K562 (cell line): ENCODE results near the gene CCDC82. TPM values are rescaled to one million over a fixed set of nuclear protein-coding genes. Genes with fewer than 3 reads are reported as not detected.

Source experiments
- ATAC-seq: fragments of 200-7000 bp; cut with Tn5 transposase; 3 replicates; pipeline ENCODE4 v1.9.1; 2020; ENCODE audit warnings: moderate library complexity
- BruUV-seq: library from RNA; stranded (reverse); fragments of 400-500 nt; replicated peaks from 2 replicates; lab custom pipeline; 2021; lab: Mats Ljungman, UMichigan
- CTCF ChIA-PET: fragments of 300-600 bp; formaldehyde crosslinking; extraction: SDS; loops from one replicate; lab custom pipeline; 2021; ENCODE audit warnings: low intra/inter-chr PET ratio; lab: Yijun Ruan, JAX
- POLR2A ChIA-PET: fragments of 300-600, 350-650 bp; sonication (Branson Sonifier 250); formaldehyde crosslinking; extraction: SDS; loops from one replicate; lab custom pipeline; 2021; ENCODE audit warnings: antibody characterized with exemption, inconsistent platforms; lab: Yijun Ruan, JAX
- DNase-seq, 4 experiments: peaks; one replicate each; pipeline versions ENCODE4 v3.0.0 to v3.0.0-alpha.2; 2011 to 2018; ENCODE audit warnings: low spot score in 3 of 4, mixed read lengths in 3 of 4; ENCODE audit errors: extremely low read depth in 1 of 4
- FAIRE-seq: peaks from 2 replicates; lab custom pipeline; 2011; peaks lifted over from hg19 to GRCh38; lab: Jason Lieb, UNC
- H2AFZ ChIP-seq: 2 replicates; pipeline ENCODE4 v1.6.0; 2011; ENCODE audit warnings: low read depth, low read length, control low read depth, inconsistent platforms
- H3K27ac ChIP-seq: fragments of 200-600 bp; 3 replicates; pipeline ENCODE4 v1.8.0; 2011; ENCODE audit warnings: low read depth, mild to moderate bottlenecking, control low read depth, inconsistent platforms, low read length, moderate library complexity, mixed read lengths; ENCODE audit errors: extremely low read depth
- H3K27me3 ChIP-seq, 2 experiments: fragments of 300-600 bp in 1 of 2; 2 replicates in 1 of 2; 3 replicates in 1 of 2; pipeline versions ENCODE4 v1.6.0 to v1.8.0; 2011; ENCODE audit warnings: inconsistent platforms in 2 of 2, low read length in 2 of 2, mild to moderate bottlenecking in 1 of 2, mixed read lengths in 1 of 2, moderate library complexity in 1 of 2; ENCODE audit not compliant: control insufficient read depth in 2 of 2, insufficient read depth in 2 of 2
- H3K36me3 ChIP-seq: fragments of 300-600 bp; 3 replicates; pipeline ENCODE4 v1.8.0; 2011; ENCODE audit warnings: mild to moderate bottlenecking, low read length, inconsistent platforms; ENCODE audit not compliant: control insufficient read depth, insufficient read depth
- H3K4me1 ChIP-seq, 2 experiments: fragments of 200-600 bp in 1 of 2; replicated peaks in 1 of 2; 2 replicates in 1 of 2; 3 replicates in 1 of 2; pipeline versions ENCODE4 v1.5.1 to v1.8.0; 2011; ENCODE audit warnings: inconsistent platforms in 2 of 2, low read length in 2 of 2, mild to moderate bottlenecking in 1 of 2, mixed read lengths in 1 of 2, moderate library complexity in 1 of 2; ENCODE audit not compliant: control insufficient read depth in 2 of 2, insufficient read depth in 2 of 2
- H3K4me2 ChIP-seq: 2 replicates; pipeline ENCODE4 v1.6.1; 2011; ENCODE audit warnings: low read length, control low read depth, inconsistent platforms, mixed read lengths; ENCODE audit not compliant: insufficient read depth
- H3K4me3 ChIP-seq: fragments of 200-600 bp; sonication (generic), shearing (Covaris generic); 2 replicates; pipeline ENCODE4 v1.5.1; 2016; ENCODE audit warnings: control low read depth, inconsistent platforms
- H3K79me2 ChIP-seq: fragments of 200-600 bp; 3 replicates; pipeline ENCODE4 v1.8.0; 2011; ENCODE audit warnings: low read length, inconsistent platforms; ENCODE audit not compliant: control insufficient read depth, insufficient read depth
- H3K9ac ChIP-seq, 2 experiments: 2 replicates each; pipeline versions ENCODE4 v1.6.0 to v1.6.1; 2011; ENCODE audit warnings: low read depth in 2 of 2, low read length in 2 of 2, control low read depth in 1 of 2, inconsistent platforms in 1 of 2, mild to moderate bottlenecking in 1 of 2, mixed read lengths in 1 of 2; ENCODE audit not compliant: insufficient read depth in 1 of 2
- H3K9me1 ChIP-seq: one replicate; pipeline ENCODE4 v1.6.0; 2011; ENCODE audit warnings: inconsistent platforms, mild to moderate bottlenecking, low read length, moderate library complexity; ENCODE audit not compliant: control insufficient read depth, insufficient read depth
- H3K9me3 ChIP-seq: replicated peaks from 2 replicates; pipeline ENCODE4 v1.5.1; 2011; ENCODE audit warnings: low read depth, low read length, inconsistent platforms; ENCODE audit not compliant: control insufficient read depth, insufficient read depth
- H4K20me1 ChIP-seq: replicated peaks from 2 replicates; pipeline ENCODE4 v1.6.1; 2011; ENCODE audit warnings: low read length, inconsistent platforms, mixed read lengths; ENCODE audit not compliant: control insufficient read depth, insufficient read depth
- ATF1 ChIP-seq, 2 experiments: fragments of 450-650 bp in 1 of 2; IDR thresholded peaks; 2 replicates each; pipeline ENCODE4 v1.6.1; 2016; ENCODE audit warnings: missing compliant biosample characterization in 1 of 2, missing genetic modification characterization in 1 of 2
- FOXJ2 ChIP-seq: fragments of 200-800 bp; sonication (Bioruptor generic); IDR thresholded peaks from 2 replicates; pipeline ENCODE4 v1.6.1; 2016; ENCODE audit warnings: missing genetic modification characterization, missing compliant biosample characterization
- FOXK1 ChIP-seq: sonication (generic); formaldehyde crosslinking; IDR thresholded peaks from 2 replicates; pipeline ENCODE4 v1.8.0; 2022; ENCODE audit warnings: missing genetic modification reagents, mild to moderate bottlenecking, borderline replicate concordance
- GATAD2B ChIP-seq: fragments of 450-650 bp; IDR thresholded peaks from 2 replicates; pipeline ENCODE4 v1.6.1; 2017; ENCODE audit warnings: mild to moderate bottlenecking, borderline replicate concordance
- JUND ChIP-seq, 2 experiments: IDR thresholded peaks; 2 replicates in 1 of 2; 3 replicates in 1 of 2; pipeline ENCODE4 v1.6.1; 2011; ENCODE audit warnings: borderline replicate concordance in 2 of 2, low read depth in 2 of 2, low read length in 2 of 2, improper control_type of control experiment in 1 of 2, missing biosample characterization in 1 of 2, missing genetic modification characterization in 1 of 2, missing genetic modification reagents in 1 of 2
- KAT7 ChIP-seq: sonication (generic); formaldehyde crosslinking; IDR thresholded peaks from 2 replicates; pipeline ENCODE4 v1.8.0; 2022; ENCODE audit warnings: missing genetic modification reagents, mild to moderate bottlenecking, borderline replicate concordance
- MEIS2 ChIP-seq: fragments of 450-650 bp; IDR thresholded peaks from 2 replicates; pipeline ENCODE4 v1.6.1; 2014; ENCODE audit warnings: mild to moderate bottlenecking; ENCODE audit not compliant: partially characterized antibody
- NFIC ChIP-seq: fragments of 450-650 bp; IDR thresholded peaks from 2 replicates; pipeline ENCODE4 v1.6.1; 2017; ENCODE audit warnings: mild to moderate bottlenecking, inconsistent platforms
- RFX5 ChIP-seq: IDR thresholded peaks from 2 replicates; pipeline ENCODE4 v1.6.1; 2011; ENCODE audit warnings: low read depth, mild to moderate bottlenecking, improper control_type of control experiment, low read length
- RHOXF2B ChIP-seq: fragments of 250-450 bp; sonication (Bioruptor Pico); conservative IDR thresholded peaks from 2 replicates; pipeline ENCODE4 v1.5.1; 2021
- SMARCA4 ChIP-seq: fragments of 450-650 bp; IDR thresholded peaks from 2 replicates; pipeline ENCODE4 v1.6.1; 2016
- ZNF316 ChIP-seq: fragments of 450-650 bp; IDR thresholded peaks from 2 replicates; pipeline ENCODE4 v1.6.1; 2016
- ZNF586 ChIP-seq: fragments of 450-650 bp; formaldehyde crosslinking; conservative IDR thresholded peaks from 2 replicates; pipeline ENCODE4 v1.4.0; 2020; ENCODE audit warnings: mild to moderate bottlenecking, moderate library complexity
- ZNF717 ChIP-seq: fragments of 250-450 bp; sonication (Bioruptor Pico); IDR thresholded peaks from 2 replicates; pipeline ENCODE4 v1.5.0; 2021
- WGBS: fragments of 100-300 bp; shearing (Covaris generic); methylation state at CpG from one replicate; pipeline ENCODE4 v1.1.6; 2016; ENCODE audit warnings: low coverage, mixed read lengths; ENCODE audit not compliant: insufficient coverage; ENCODE audit errors: missing lambda C conversion rate; 5-methylcytosine and 5-hydroxymethylcytosine counted together
- in situ Hi-C: fragments of 300-500 bp; cut with MboI; formaldehyde crosslinking; loops from 4 replicates; pipeline ENCODE4 v1.15.0; 2018; ENCODE audit warnings: inconsistent platforms, mixed read lengths
- intact Hi-C: fragments of 100-400 bp; cut with micrococcal nuclease; formaldehyde crosslinking; loops from 2 replicates; pipeline ENCODE4 v1.14.2; 2022
- polyA plus RNA-seq, 8 experiments: library from polyadenylated mRNA; depleted of rRNA in 4 of 8; stranded (reverse) in 5 of 8; unstranded in 3 of 8; fragments of >200 nt; fragmentation: Nextera tagmentation in 2 of 8; fragmentation: Illumina TruSeq in 1 of 8; extraction: Ambion mirVana in 2 of 8; extraction: Trizol in 1 of 8; gene quantifications; 2 replicates each; pipeline versions ENCODE4 v1.2.1 to v1.2.3, GENCODE V29; 2011 to 2014; ENCODE audit warnings: inconsistent platforms in 1 of 8, missing spikeins in 1 of 8
- total RNA-seq, 7 experiments: library from RNA; depleted of rRNA in 6 of 7; stranded (reverse); fragments of >200 nt in 6 of 7; fragmentation: Illumina TruSeq in 2 of 7; extraction: Trizol in 2 of 7; gene quantifications; 2 replicates each; pipeline versions ENCODE4 v1.2.1 to v1.2.3, GENCODE V29; 2011 to 2021; ENCODE audit warnings: low replicate concordance in 1 of 7
- TF ChIP-seq, protein P1 (sequence below): sonication (generic); formaldehyde crosslinking; IDR thresholded peaks from 2 replicates; pipeline ENCODE4 v1.8.0; 2022; ENCODE audit warnings: missing genetic modification reagents, mild to moderate bottlenecking, borderline replicate concordance
- TF ChIP-seq, protein P2 (sequence below): fragments of 250-450 bp; sonication (Bioruptor Pico); IDR thresholded peaks from 2 replicates; pipeline ENCODE4 v1.8.0; 2022; ENCODE audit warnings: moderate library complexity, mild to moderate bottlenecking, inconsistent platforms
- TF ChIP-seq, protein P3 (sequence below): sonication (generic); formaldehyde crosslinking; IDR thresholded peaks from 2 replicates; pipeline ENCODE4 v1.8.0; 2022; ENCODE audit warnings: missing genetic modification reagents, mild to moderate bottlenecking, borderline replicate concordance

Gene CCDC82
- total and polyA plus RNA-seq, 9 of the 15 experiments (the other 6 are each of a cell fraction or from before 2014, with no cell fraction given) = 12.5 to 51.3 (median 24.5) TPM

DNA sequence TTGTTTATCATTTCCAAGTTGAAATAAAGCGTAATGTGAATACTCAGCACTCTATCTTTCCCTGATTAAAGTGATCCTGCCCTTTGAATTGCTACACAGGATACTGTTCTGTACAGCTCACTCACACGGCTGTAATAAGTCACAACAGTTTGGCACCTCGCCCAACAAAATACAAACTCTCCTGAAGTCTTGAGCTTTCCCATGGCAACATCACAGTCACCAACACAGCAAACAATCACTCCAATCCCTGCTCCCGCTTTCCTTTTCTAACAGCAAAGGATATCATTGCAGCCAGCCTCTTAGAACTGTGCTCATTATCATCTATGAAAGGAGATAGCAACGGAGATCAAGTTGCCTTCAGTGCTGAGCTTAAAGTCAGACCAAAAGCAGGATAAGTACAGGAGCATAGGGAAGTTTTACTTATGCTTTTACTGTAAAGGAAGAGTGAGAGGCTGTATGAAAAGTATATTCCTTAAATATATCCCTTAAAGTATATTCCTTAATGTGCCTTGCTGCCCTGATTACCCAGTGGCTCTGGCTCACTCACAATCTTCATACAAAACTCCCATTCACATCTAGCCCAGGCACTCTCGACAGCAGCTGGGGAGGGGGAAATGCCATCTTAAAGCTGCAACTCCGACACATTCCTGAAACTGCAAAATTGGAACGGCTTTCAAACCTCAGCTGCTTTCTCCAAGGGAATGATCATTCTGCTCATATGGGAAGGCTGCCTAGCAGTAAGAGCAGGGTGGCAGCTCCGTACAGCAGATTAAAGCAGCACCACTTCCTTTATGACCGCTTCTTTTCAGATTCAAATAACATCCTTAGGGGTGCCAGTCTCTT lies 82.6 kb downstream of the CCDC82 start:
- intact Hi-C loops (no loop called here), in situ Hi-C loops (no loop called here)
- H3K9ac ChIP-seq = peak overlapping the region; percentile 12 to 49; a peak in 2 of 4 replicates
- 20% methylated on average over 10 of the region's 10 CpGs for WGBS
- DNase-seq (peak; percentile 25 to 71 (median 28)), ATAC-seq (peak; percentile 73), FAIRE-seq (peak; percentile 55)
- H3K9me3 ChIP-seq = no peaks in the 10 kb centered on the region
- no peaks in the 10 kb centered on the region for H3K27me3 ChIP-seq
- H2AFZ ChIP-seq = peak overlapping the region; percentile 49
- POLR2A ChIA-PET = interaction anchor here (0.6 to 1.5 kb wide), 9 partner anchors 10 to 195 kb away, joined by 3 to 6 read pairs (median 4); no protein-coding TSS in a partner anchor
- CTCF ChIA-PET = no interaction called here
- peaks cover 5% of the 10 kb centered on the region; the same call in 1 of the 3 replicates for H3K79me2 ChIP-seq
- 0 out of 2 replicates have a peak, but pooled peaks cover 4% of the 10 kb centered on the region for H4K20me1 ChIP-seq
- peak overlapping the region; percentile 42 for H3K4me2 ChIP-seq
- no peaks in the 10 kb centered on the region for H3K9me1 ChIP-seq
- no peaks in the 10 kb centered on the region for H3K36me3 ChIP-seq
- peak overlapping the region; percentile 15; the same call in 1 of the 3 replicates for H3K27ac ChIP-seq
- H3K4me1 ChIP-seq = peaks cover 8 to 53% of the 10 kb centered on the region in 2 experiments
- BruUV-seq = no TSS peak
- no peak overlapping the region for H3K4me3 ChIP-seq
- TF ChIP-seq MEIS2 = peak; percentile 18
- no peak for TF ChIP-seq ZNF586 (CRISPR knock-in tag)
- TF ChIP-seq, protein P1, sequence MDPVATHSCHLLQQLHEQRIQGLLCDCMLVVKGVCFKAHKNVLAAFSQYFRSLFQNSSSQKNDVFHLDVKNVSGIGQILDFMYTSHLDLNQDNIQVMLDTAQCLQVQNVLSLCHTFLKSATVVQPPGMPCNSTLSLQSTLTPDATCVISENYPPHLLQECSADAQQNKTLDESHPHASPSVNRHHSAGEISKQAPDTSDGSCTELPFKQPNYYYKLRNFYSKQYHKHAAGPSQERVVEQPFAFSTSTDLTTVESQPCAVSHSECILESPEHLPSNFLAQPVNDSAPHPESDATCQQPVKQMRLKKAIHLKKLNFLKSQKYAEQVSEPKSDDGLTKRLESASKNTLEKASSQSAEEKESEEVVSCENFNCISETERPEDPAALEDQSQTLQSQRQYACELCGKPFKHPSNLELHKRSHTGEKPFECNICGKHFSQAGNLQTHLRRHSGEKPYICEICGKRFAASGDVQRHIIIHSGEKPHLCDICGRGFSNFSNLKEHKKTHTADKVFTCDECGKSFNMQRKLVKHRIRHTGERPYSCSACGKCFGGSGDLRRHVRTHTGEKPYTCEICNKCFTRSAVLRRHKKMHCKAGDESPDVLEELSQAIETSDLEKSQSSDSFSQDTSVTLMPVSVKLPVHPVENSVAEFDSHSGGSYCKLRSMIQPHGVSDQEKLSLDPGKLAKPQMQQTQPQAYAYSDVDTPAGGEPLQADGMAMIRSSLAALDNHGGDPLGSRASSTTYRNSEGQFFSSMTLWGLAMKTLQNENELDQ = no peak
- TF ChIP-seq FOXJ2 (tag) = peak; percentile 95
- 0 out of 2 replicates have a peak, but pooled peaks have one; percentile 7 for TF ChIP-seq JUND (IDR thresholded peaks at IDR 0.05; ENCODE audit: borderline replicate concordance, low read depth, low read length)
- TF ChIP-seq JUND (tag; IDR thresholded peaks at IDR 0.05; ENCODE audit: borderline replicate concordance, low read depth, low read length) = no peak; the same call in 2 of the 3 replicates
- TF ChIP-seq ZNF316 = peak; percentile 42; the same call in 1 of the 2 replicates
- TF ChIP-seq ATF1 (CRISPR knock-in tag; IDR thresholded peaks at IDR 0.05) = no peak
- TF ChIP-seq ATF1 (tag; IDR thresholded peaks at IDR 0.05) = peak; percentile 41; the same call in 1 of the 2 replicates
- no peak for TF ChIP-seq RHOXF2B (CRISPR knock-in tag)
- TF ChIP-seq, protein P2, sequence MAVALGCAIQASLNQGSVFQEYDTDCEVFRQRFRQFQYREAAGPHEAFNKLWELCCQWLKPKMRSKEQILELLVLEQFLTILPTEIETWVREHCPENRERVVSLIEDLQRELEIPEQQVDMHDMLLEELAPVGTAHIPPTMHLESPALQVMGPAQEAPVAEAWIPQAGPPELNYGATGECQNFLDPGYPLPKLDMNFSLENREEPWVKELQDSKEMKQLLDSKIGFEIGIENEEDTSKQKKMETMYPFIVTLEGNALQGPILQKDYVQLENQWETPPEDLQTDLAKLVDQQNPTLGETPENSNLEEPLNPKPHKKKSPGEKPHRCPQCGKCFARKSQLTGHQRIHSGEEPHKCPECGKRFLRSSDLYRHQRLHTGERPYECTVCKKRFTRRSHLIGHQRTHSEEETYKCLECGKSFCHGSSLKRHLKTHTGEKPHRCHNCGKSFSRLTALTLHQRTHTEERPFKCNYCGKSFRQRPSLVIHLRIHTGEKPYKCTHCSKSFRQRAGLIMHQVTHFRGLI (CRISPR knock-in tag) = no peak
- TF ChIP-seq ZNF717 = no peak
- no peak for TF ChIP-seq GATAD2B
- TF ChIP-seq RFX5 = peak; percentile 82
- peak; percentile 91 for TF ChIP-seq NFIC
- no peak for TF ChIP-seq KAT7 (CRISPR knock-in tag)
- TF ChIP-seq, protein P3, sequence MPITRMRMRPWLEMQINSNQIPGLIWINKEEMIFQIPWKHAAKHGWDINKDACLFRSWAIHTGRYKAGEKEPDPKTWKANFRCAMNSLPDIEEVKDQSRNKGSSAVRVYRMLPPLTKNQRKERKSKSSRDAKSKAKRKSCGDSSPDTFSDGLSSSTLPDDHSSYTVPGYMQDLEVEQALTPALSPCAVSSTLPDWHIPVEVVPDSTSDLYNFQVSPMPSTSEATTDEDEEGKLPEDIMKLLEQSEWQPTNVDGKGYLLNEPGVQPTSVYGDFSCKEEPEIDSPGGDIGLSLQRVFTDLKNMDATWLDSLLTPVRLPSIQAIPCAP (CRISPR knock-in tag) = no peak
- no peak for TF ChIP-seq FOXK1 (CRISPR knock-in tag)
- peak; percentile 41; the same call in 1 of the 2 replicates for TF ChIP-seq SMARCA4
